ENCODE measurements around the gene CCDC50.

The CCDC50 gene

GRCh38 chr3:191292243-191293015 lies 36.8 kb upstream of the CCDC50 start:
- in situ Hi-C loops (cut with MboI; ENCODE audit: low pct_unique_long_range_greater_than_20kb, low sequenced_read_pairs, unreplicated experiment), result no loop called here
- TF ChIP-seq CTCF (IDR thresholded peaks at IDR 0.05; ENCODE audit: extremely low read depth, insufficient read depth, missing control alignments), result no peak
- DNase-seq (ENCODE audit: low spot score), result no peak

- DNase-seq (ENCODE audit: low spot score), result no peak
Observed at GRCh38 chr3:191294291-191294690, 34.9 kb upstream of the CCDC50 start.

DNA sequence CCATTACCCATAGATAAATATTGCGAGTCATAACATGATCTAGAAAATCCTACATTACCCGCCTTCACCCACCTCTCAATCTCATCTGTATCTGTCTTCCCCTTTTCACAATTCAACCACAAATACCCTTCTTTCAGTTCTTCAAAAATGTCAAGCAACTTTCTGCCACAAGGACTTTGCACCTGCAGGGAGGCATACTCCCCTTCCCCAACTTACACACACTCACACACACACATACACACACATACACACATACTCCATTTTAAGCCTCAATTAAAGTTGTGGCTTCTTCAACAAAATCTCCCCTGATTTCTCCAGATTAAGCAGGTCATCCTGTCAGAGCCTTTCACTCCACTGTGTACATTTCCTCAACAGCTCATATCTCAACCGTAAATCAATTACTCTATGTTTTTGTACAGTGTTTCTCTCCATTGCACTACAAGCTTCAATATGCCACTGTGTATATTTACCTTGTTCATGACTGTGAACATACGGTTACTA lies 33.1 kb upstream of the CCDC50 start:
- no peak for DNase-seq (ENCODE audit: low spot score)
- in situ Hi-C loops (cut with MboI; ENCODE audit: low pct_unique_long_range_greater_than_20kb, low sequenced_read_pairs, unreplicated experiment), result no loop called here
- no peak for TF ChIP-seq CTCF (IDR thresholded peaks at IDR 0.05; ENCODE audit: extremely low read depth, insufficient read depth, missing control alignments)

More at GRCh38 chr3:191294291-191294690, 34.9 kb upstream of the CCDC50 start:
- TF ChIP-seq CTCF (IDR thresholded peaks at IDR 0.05; ENCODE audit: extremely low read depth, insufficient read depth, missing control alignments), result no peak
- in situ Hi-C loops (cut with MboI; ENCODE audit: low pct_unique_long_range_greater_than_20kb, low sequenced_read_pairs, unreplicated experiment), result no loop called here

DNA sequence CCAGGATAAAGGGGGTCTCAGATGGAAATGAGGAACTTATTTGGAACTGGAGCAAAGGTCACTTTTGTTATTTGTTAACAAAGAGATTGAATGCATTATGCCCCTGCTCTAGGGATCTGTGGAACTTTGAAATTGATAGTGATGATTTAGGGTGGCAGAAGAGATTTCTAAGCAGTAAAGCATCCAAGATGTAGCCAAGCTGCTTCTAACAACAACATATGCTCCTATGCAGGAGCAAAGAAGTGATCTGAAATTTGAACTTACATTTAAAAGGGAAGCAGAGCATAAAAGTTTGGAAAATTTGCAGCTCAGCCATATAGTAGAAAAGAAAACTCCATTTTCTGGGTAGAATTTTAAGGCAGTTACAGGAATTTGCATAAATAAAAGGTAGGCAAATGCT lies 30.3 kb upstream of the CCDC50 start:
- TF ChIP-seq CTCF (IDR thresholded peaks at IDR 0.05; ENCODE audit: extremely low read depth, insufficient read depth, missing control alignments), result no peak
- no peak for DNase-seq (ENCODE audit: low spot score)
- in situ Hi-C loops (cut with MboI; ENCODE audit: low pct_unique_long_range_greater_than_20kb, low sequenced_read_pairs, unreplicated experiment), result no loop called here

DNA sequence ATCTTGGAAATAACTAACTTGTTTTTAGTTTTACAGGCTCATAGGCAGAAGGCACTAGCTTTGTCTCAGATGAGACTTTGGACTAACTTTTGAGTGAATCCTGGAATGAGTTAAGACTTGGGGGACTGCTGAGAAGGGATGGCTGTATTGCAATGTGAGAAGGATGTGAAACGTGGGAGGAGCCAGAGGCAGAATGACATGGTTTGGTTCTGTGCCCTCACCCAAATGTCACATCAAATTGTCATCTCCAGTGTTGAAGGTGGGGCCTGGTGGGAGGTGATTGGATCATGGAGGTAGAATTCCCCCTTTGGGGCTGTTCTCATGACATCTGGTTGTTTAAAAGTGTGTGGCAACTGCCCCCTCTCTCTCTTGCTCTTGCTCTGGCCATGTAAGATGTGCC lies 28.8 kb upstream of the CCDC50 start:
- TF ChIP-seq CTCF (IDR thresholded peaks at IDR 0.05; ENCODE audit: extremely low read depth, insufficient read depth, missing control alignments), result no peak
- in situ Hi-C loops (cut with MboI; ENCODE audit: low pct_unique_long_range_greater_than_20kb, low sequenced_read_pairs, unreplicated experiment), result no loop called here
- no peak for DNase-seq (ENCODE audit: low spot score)

DNA sequence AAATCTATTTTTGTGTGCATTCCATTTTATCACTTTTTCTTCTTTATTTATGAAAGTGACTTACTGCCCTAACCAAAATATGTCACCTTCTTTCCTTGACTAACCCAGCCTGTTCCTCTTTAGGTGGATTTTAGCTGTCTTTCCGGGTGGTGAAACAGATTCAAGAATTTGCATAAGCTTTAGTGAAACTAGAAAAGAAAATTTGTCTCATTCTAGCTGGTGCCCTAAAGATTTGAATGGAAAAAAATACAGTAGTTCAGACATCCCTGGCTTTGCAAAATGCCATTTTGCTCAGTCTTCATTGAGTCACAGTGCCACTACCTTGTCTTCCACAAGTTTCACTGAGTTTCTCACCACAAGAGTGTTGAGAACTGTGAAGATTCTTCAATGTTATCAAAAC lies 28.2 kb upstream of the CCDC50 start:
- in situ Hi-C loops (cut with MboI; ENCODE audit: low pct_unique_long_range_greater_than_20kb, low sequenced_read_pairs, unreplicated experiment), result no loop called here
- DNase-seq (ENCODE audit: low spot score), result peak; percentile 30

More for the DNA sequence above, 28.2 kb upstream of the CCDC50 start:
- TF ChIP-seq CTCF (IDR thresholded peaks at IDR 0.05; ENCODE audit: extremely low read depth, insufficient read depth, missing control alignments), result no peak
